Measurements from ENCODE around the gene BPI.
A peak's percentile ranks its signal among the peaks of the same experiment; 100 is the strongest.
"Not testable (repeated sequence)": the region's sequence is repeated elsewhere in the genome, so short reads cannot be mapped to it uniquely, and the experiment has no call there.

BPI gene

GRCh38 chr20:38278131-38278530, 25.8 kb upstream of the BPI start:
- no peak for DNase-seq

- no peak for DNase-seq
These were observed 25.2 kb upstream of the BPI start for GRCh38 chr20:38278763-38279162.

GRCh38 chr20:38281176-38281915, 22.6 kb upstream of the BPI start:
- DNase-seq, result not testable (repeated sequence)

- DNase-seq, result no peak
These were observed 20.7 kb upstream of the BPI start for GRCh38 chr20:38283236-38283635.

- not testable (repeated sequence) for DNase-seq
These were observed 19.8 kb upstream of the BPI start for GRCh38 chr20:38284066-38284650.

GRCh38 chr20:38284893-38285444, 19.0 kb upstream of the BPI start:
- DNase-seq, result no peak

GRCh38 chr20:38286586-38287531, 17.1 kb upstream of the BPI start:
- DNase-seq, result no peak

- DNase-seq, result no peak
These were observed 12.8 kb upstream of the BPI start for GRCh38 chr20:38290829-38291814.

- DNase-seq, result no peak
These were observed 12.0 kb upstream of the BPI start for GRCh38 chr20:38291966-38292365.

GRCh38 chr20:38293491-38294065, 10.4 kb upstream of the BPI start:
- DNase-seq, result no peak

- no peak for DNase-seq
These were observed 9.8 kb upstream of the BPI start for GRCh38 chr20:38294076-38294591.

GRCh38 chr20:38295811-38296210, 8.1 kb upstream of the BPI start:
- DNase-seq, result no peak

GRCh38 chr20:38296433-38296832, 7.5 kb upstream of the BPI start:
- no peak for DNase-seq

- DNase-seq, result no peak
These were observed 5.9 kb upstream of the BPI start for GRCh38 chr20:38297916-38298674.

- DNase-seq, result peak in 1 of 2 donors; percentile 49
These were observed 5.1 kb upstream of the BPI start for GRCh38 chr20:38298768-38299288.

GRCh38 chr20:38299963-38300362, 4.0 kb upstream of the BPI start:
- no peak for DNase-seq

GRCh38 chr20:38300438-38300837, 3.5 kb upstream of the BPI start:
- no peak for DNase-seq

GRCh38 chr20:38301309-38301708, 2.6 kb upstream of the BPI start:
- no peak for DNase-seq

GRCh38 chr20:38302786-38303185, 1.2 kb upstream of the BPI start:
- no peak for DNase-seq

GRCh38 chr20:38304845-38305447, 990 bp downstream of the BPI start:
- DNase-seq, result peak in 1 of 2 donors; percentile 45

Data from CD4-positive, alpha-beta T cell treated with Interleukin-1 beta for 1 hour (primary cell).